ENCODE data around the gene NAALADL2. TPM values are rescaled to one million over a fixed set of nuclear protein-coding genes. Genes with fewer than 3 reads are reported as not detected.
A peak's percentile ranks its signal among the peaks of the same experiment; 100 is the strongest.

NAALADL2 gene
- total RNA-seq, 1 experiment from 2014 or later = 0.36 TPM

DNA sequence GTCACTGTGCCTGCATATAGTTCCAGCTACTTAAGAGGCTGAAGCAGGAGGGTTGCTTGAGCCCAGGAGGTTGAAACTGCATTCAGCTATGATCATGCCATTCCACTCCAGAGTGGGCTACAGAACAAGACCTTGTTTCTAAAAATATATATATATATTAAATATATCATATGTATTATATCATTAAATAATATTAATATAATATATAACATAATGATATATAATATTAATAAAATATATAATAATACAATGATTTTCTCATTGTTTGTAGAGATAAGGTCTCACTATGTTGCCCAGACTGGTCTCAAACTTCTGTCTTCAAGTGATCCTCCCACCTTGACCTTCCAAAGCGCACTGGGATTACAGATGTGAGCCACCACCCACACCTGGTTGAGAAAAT is 101.8 kb downstream of the NAALADL2 start:
- no peak for DNase-seq (ENCODE audit: low read depth)

DNA sequence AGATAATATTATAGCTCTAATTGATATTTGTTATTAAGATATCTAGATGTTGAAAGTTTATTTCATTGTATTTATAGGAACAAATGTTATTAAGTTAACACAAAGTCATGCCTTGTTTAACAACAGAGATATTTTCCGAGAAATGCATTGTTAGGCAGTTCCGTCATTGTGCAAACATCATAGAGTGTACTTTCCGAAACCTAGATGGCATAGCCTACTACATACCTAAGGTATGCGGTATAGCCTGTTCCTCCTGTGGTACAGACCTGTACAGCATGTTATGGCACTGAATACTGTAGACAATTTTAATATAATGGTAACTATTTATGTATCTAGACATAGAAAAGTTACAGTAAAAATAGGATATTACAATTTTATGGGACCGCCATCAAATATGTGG is 114.3 kb downstream of the NAALADL2 start:
- DNase-seq (ENCODE audit: low read depth) = no peak

DNA sequence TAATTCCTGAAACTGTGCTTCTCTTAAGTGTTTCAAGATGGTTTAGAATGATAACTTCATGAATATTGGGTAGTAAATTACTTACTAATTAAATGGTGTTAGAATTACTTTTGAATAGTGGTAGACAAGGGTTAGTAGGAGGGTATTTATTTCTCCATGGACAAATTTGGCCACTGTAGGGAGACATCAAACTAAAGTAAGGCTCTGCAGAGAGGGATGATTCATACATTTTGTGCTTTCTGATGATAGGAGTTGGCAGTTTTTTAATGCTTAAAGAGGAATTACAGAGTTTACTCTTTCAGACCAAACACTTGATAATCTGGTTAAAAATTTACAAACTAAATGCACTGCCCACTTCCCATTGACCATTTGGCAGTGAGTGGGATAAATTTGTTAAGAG is 127.6 kb downstream of the NAALADL2 start:
- no peak for DNase-seq (ENCODE audit: low read depth)

DNA sequence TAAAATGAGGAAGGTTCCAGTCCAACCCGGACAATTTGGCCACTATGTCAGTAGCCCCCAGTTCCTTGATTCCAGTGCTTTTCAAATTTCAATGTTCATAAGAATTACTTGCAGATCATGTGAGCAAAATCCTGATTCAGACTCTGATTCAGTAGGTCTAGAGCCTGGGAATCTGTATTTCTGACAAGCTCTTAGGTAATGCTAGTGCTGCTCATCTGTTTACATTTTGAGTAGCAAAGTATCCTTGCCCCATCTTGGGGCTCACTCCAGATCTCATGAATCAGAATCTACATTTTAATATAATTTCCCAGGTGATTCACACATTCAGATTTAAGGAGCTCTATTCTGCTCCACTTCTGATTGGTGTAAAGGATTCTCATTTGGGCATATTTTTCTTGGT is 142.0 kb downstream of the NAALADL2 start:
- no peak for DNase-seq (ENCODE audit: low read depth)

DNA sequence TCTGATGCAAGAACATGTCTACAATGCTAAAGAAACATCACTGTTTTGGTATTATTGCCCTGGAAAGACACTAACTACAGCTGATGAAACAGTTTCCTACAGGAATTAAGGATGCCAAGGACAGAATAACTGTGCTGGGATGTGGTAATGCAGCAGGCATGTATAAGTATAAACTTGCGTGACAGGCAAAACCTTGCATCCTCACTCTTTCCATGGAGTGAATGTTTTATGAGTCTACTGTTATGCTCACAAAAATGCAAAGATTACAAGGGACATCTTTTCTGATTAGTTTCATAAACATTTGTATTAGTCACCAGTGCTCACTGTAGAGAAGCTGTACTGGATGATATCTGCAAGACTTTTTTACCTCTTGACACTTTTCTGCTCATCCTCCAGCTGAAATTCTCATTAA is 143.6 kb downstream of the NAALADL2 start:
- DNase-seq (ENCODE audit: low read depth) = peak; percentile 6

DNA sequence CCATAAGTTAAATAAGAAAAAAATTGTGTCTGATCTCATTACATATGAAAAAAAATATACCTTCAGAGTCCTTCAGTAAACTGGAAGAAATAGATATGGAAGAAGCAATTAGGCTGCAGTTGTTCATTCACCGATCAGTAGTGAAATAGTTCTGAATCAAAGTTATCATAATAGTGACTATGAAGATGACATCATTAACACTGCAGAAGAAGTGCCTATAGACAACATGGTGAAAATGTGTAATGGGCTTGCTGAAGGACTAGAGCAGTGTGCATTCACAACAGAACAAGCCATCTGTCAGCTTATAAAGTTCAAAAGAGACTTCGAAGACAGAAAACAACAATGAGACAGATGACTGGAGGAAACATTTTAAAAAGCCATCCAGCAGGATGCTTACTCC is 144.5 kb downstream of the NAALADL2 start:
- no peak for DNase-seq (ENCODE audit: low read depth)

GRCh38 chr3:175005193-175005592 is 146.1 kb downstream of the NAALADL2 start:
- DNase-seq (ENCODE audit: low read depth) = no peak

GRCh38 chr3:175005881-175006280 is 146.7 kb downstream of the NAALADL2 start:
- DNase-seq (ENCODE audit: low read depth) = no peak

GRCh38 chr3:175007306-175007705 is 148.2 kb downstream of the NAALADL2 start:
- no peak for DNase-seq (ENCODE audit: low read depth)

- no peak for DNase-seq (ENCODE audit: low read depth)
Measured at GRCh38 chr3:175009295-175009694, 150.2 kb downstream of the NAALADL2 start.

- no peak for DNase-seq (ENCODE audit: low read depth)
Measured at GRCh38 chr3:175015056-175015635, 156.0 kb downstream of the NAALADL2 start.

GRCh38 chr3:175018946-175019727 is 160.0 kb downstream of the NAALADL2 start:
- DNase-seq (ENCODE audit: low read depth) = no peak

DNA sequence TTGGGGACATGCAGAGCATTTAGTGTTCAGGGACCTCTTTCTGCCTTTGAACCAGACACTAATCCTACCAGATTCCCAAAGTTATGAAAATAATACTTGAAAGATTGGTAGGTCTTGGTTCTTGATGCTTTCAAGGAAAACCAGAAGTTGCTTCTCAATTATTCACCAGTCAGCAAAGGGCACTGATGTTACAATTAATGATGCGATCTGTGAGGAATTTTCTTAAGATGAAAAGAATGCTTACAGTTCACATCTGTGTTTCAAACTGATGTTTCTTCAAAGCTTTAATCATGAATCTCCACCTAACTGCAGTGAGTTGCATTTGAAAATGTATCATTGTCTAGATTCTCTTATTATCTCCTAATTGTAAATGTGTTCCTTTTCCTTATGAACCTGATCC is 161.0 kb downstream of the NAALADL2 start:
- no peak for DNase-seq (ENCODE audit: low read depth)

GRCh38 chr3:175029828-175030227 is 170.7 kb downstream of the NAALADL2 start:
- no peak for DNase-seq (ENCODE audit: low read depth)

GRCh38 chr3:175039875-175040274 is 180.7 kb downstream of the NAALADL2 start:
- no peak for DNase-seq (ENCODE audit: low read depth)

DNA sequence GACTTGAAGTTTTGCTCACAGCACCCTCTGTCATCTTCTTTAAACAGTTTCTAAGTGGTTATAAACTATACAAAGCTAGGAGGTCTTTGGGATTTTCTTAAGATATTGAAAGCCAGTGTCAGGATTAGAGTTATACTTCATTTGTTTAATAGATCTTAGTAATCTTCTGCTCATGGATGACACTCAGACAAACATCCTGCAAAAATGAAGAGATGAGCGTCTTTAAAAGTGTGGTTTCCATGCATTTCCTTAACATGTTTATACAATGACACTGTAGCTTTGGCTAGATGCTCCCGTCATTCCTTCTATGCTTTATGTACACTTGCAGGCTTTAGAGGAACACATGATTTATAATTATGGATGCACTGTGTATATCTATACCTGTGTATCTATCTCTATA is 182.2 kb downstream of the NAALADL2 start:
- DNase-seq (ENCODE audit: low read depth) = no peak

- DNase-seq (ENCODE audit: low read depth) = no peak
Measured at GRCh38 chr3:175046601-175047000, 187.5 kb downstream of the NAALADL2 start.

- DNase-seq (ENCODE audit: low read depth) = no peak
Measured at GRCh38 chr3:175047786-175048185, 188.7 kb downstream of the NAALADL2 start.

DNA sequence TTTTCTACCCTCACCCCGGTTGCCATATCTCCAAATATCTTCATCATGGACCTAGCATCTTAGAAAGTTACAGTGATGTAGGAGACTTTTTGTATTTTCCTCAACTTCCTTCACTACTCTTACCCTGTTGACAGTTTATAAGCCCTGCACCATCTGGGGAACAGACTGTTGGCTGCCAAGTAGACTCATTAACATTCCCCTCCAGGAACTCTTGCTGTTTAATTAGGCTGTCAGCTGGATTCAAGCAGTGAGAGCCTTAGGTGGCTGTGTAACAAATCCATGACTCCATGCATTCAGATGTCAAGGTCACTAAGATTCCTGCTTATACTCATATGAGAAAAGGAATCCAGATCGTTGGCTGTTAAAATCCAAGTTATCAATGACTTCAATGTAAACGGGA is 198.3 kb downstream of the NAALADL2 start:
- DNase-seq (ENCODE audit: low read depth) = no peak

DNA sequence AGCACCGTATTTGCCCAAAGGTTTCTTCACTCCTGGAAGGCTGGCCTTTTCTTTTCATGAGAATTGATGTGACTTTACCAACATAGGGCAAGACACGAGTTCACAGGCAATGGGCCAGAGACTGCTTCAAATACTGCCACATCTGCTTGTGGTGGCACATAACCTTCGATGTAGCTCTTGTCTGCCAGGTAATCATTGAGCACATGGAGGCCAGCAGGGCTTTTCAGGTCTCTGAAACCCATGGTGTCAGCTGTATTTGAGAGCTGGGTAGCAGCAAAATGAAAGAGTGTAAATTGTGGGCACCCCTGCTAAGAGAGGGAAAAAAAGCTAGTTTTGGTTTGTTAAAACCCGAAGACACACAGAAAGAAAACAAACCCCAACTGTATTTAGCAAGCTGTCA is 200.7 kb downstream of the NAALADL2 start:
- no peak for DNase-seq (ENCODE audit: low read depth)

DNA sequence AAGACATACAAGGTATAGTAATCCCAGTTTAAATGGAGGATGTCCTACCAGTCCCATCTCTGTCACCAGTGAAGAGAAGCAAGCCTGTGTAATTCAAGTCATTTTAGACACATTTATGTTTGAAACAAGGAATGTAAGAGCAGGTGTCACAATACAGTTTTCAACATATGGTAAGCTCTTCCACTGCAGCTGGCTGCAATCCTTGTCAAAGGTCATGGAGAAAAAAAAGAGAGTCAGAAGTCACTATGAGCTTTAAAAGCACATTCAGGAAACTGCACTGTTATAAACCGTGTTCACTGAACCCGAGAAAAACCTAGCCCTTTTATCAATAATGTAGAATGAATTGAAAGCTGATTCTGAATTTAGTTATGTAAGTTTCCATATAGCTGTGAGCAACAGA is 206.4 kb downstream of the NAALADL2 start:
- DNase-seq (ENCODE audit: low read depth) = no peak

DNA sequence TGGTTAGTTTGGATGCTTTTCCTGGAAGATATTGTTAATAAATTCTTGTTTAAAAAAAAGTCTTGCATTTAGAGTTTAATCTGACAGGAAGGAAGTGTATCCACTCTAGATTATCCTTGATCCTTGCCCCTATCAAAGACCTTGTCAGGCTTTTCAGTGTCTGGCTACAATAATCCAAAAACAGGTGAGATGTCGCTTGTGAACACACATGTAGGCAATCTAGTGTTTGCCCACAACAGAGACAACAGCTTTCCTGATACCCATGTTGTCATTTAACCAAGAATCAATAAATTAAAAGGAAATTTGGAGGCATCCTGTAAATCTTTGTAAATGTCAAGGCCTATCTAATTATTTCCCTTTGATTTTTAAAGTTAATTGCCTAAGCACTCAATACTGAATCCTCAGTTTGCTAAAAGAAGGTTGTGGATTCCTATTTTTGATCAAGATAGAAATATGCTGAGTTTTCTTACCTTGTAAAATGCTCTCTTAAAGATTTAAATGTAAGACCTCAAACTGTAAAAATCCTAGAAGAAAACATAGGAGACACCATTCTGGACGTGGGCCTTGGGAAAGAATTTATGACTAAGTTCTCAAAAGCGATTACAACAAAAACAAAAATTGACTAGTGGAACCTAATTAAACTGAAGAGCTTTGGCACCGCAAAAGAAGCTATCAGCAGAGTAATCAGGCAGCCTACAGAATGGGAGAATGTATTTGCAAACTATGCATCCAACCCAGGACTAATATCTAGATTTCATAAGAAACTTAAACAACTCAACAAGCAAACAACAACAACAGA is 207.7 kb downstream of the NAALADL2 start:
- no peak for DNase-seq (ENCODE audit: low read depth)

- DNase-seq (ENCODE audit: low read depth) = no peak
Measured at GRCh38 chr3:175068587-175068986, 209.5 kb downstream of the NAALADL2 start.

All from RPMI7951 (cell line).